Measurements from ENCODE around the gene ITPR1. TPM values are rescaled to one million over a fixed set of nuclear protein-coding genes. Genes with fewer than 3 reads are reported as not detected.
A peak's percentile ranks its signal among the peaks of the same experiment; 100 is the strongest.

Gene ITPR1
- total and polyA plus RNA-seq, 5 donors from 2014 or later, result 6.9 to 97.5 (median 9.5) TPM

- H3K4me1 Mint-ChIP-seq, result peaks cover 14 to 40% (median 26%) of the 10 kb centered on the region in 4 donors
- H3K9me3 Mint-ChIP-seq, result no peaks in the 10 kb centered on the region
- no peaks in the 10 kb centered on the region for H3K27me3 Mint-ChIP-seq
- H3K4me3 Mint-ChIP-seq, result no peak overlapping the region
- ATAC-seq (ENCODE audit: low read depth in 2 of 2) (no peak), DNase-seq (no peak)
- Histone ChIP-seq H3K4me3 (ENCODE audit: low read depth, low read length) (no peak overlapping the region), H3K4me1 (ENCODE audit: control insufficient read depth, insufficient read depth, low read length, poor library complexity, severe bottlenecking) (peaks cover 16% of the 10 kb centered on the region), H3K36me3 (ENCODE audit: control insufficient read depth, insufficient read depth, low read length) (peaks cover 18% of the 10 kb centered on the region), H3K27ac (ENCODE audit: insufficient read depth, low read length, poor library complexity, severe bottlenecking) (no peak overlapping the region), H3K9me3 (ENCODE audit: control insufficient read depth in 2 of 2, low read length in 2 of 2) (no peaks in the 10 kb centered on the region), H3K27me3 (ENCODE audit: control insufficient read depth, insufficient read depth, low read length) (no peaks in the 10 kb centered on the region)
- no peak overlapping the region for H3K27ac Mint-ChIP-seq
- peaks cover 18% of the 10 kb centered on the region for H3K36me3 Mint-ChIP-seq
Observed at GRCh38 chr3:4522947-4523346, 29.8 kb downstream of the ITPR1 start.

- DNase-seq, result no peak
- no peak overlapping the region for H3K4me3 Mint-ChIP-seq
- peaks cover 6% of the 10 kb centered on the region for H3K4me1 ChIP-seq (ENCODE audit: control insufficient read depth, insufficient read depth, low read length, poor library complexity, severe bottlenecking)
- H3K27me3 ChIP-seq (ENCODE audit: control insufficient read depth, insufficient read depth, low read length), result no peaks in the 10 kb centered on the region
- peaks cover 3 to 34% (median 21%) of the 10 kb centered on the region in 4 donors for H3K4me1 Mint-ChIP-seq
- no peaks in the 10 kb centered on the region for H3K9me3 Mint-ChIP-seq
- peaks cover 18% of the 10 kb centered on the region for H3K36me3 Mint-ChIP-seq
- no peak overlapping the region for H3K27ac ChIP-seq (ENCODE audit: insufficient read depth, low read length, poor library complexity, severe bottlenecking)
- no peaks in the 10 kb centered on the region for H3K27me3 Mint-ChIP-seq
- H3K36me3 ChIP-seq (ENCODE audit: control insufficient read depth, insufficient read depth, low read length), result peaks cover 18% of the 10 kb centered on the region
- no peak overlapping the region for H3K4me3 ChIP-seq (ENCODE audit: low read depth, low read length)
- no peak for ATAC-seq (ENCODE audit: low read depth in 2 of 2)
- no peaks in the 10 kb centered on the region for H3K9me3 ChIP-seq (ENCODE audit: control insufficient read depth in 2 of 2, low read length in 2 of 2)
- no peak overlapping the region for H3K27ac Mint-ChIP-seq
Observed at GRCh38 chr3:4523710-4524698, 30.9 kb downstream of the ITPR1 start.

- peaks cover 18% of the 10 kb centered on the region for H3K36me3 Mint-ChIP-seq
- H3K27me3 Mint-ChIP-seq, result no peaks in the 10 kb centered on the region
- H3K27ac ChIP-seq (ENCODE audit: insufficient read depth, low read length, poor library complexity, severe bottlenecking), result no peak overlapping the region
- H3K4me3 ChIP-seq (ENCODE audit: low read depth, low read length), result no peak overlapping the region
- ATAC-seq (ENCODE audit: low read depth in 2 of 2) (no peak), DNase-seq (no peak)
- H3K4me1 Mint-ChIP-seq, result peaks cover 0 to 22% (median 15%) of the 10 kb centered on the region in 4 donors
- H3K9me3 ChIP-seq (ENCODE audit: control insufficient read depth in 2 of 2, low read length in 2 of 2), result no peaks in the 10 kb centered on the region
- H3K36me3 ChIP-seq (ENCODE audit: control insufficient read depth, insufficient read depth, low read length), result peaks cover 18% of the 10 kb centered on the region
- no peak overlapping the region for H3K4me3 Mint-ChIP-seq
- H3K4me1 ChIP-seq (ENCODE audit: control insufficient read depth, insufficient read depth, low read length, poor library complexity, severe bottlenecking), result no peaks in the 10 kb centered on the region
- no peak overlapping the region for H3K27ac Mint-ChIP-seq
- no peaks in the 10 kb centered on the region for H3K27me3 ChIP-seq (ENCODE audit: control insufficient read depth, insufficient read depth, low read length)
- H3K9me3 Mint-ChIP-seq, result no peaks in the 10 kb centered on the region
Observed at GRCh38 chr3:4525560-4526223, 32.5 kb downstream of the ITPR1 start.

GRCh38 chr3:4528320-4528719 is 35.2 kb downstream of the ITPR1 start:
- Histone ChIP-seq H3K27me3 (ENCODE audit: control insufficient read depth, insufficient read depth, low read length) (no peaks in the 10 kb centered on the region), H3K4me3 (ENCODE audit: low read depth, low read length) (no peak overlapping the region), H3K27ac (ENCODE audit: insufficient read depth, low read length, poor library complexity, severe bottlenecking) (no peak overlapping the region), H3K9me3 (ENCODE audit: control insufficient read depth in 2 of 2, low read length in 2 of 2) (no peaks in the 10 kb centered on the region), H3K4me1 (ENCODE audit: control insufficient read depth, insufficient read depth, low read length, poor library complexity, severe bottlenecking) (no peaks in the 10 kb centered on the region), H3K36me3 (ENCODE audit: control insufficient read depth, insufficient read depth, low read length) (peaks cover 3% of the 10 kb centered on the region)
- DNase-seq (no peak), ATAC-seq (ENCODE audit: low read depth in 2 of 2) (no peak)
- no peaks in the 10 kb centered on the region for H3K27me3 Mint-ChIP-seq
- H3K36me3 Mint-ChIP-seq, result peaks cover 8% of the 10 kb centered on the region
- no peak overlapping the region for H3K4me3 Mint-ChIP-seq
- H3K9me3 Mint-ChIP-seq, result no peaks in the 10 kb centered on the region
- H3K4me1 Mint-ChIP-seq, result peaks cover 4 to 30% (median 19%) of the 10 kb centered on the region in 4 donors
- H3K27ac Mint-ChIP-seq, result no peak overlapping the region

GRCh38 chr3:4528819-4529600 is 35.9 kb downstream of the ITPR1 start:
- no peaks in the 10 kb centered on the region for H3K4me1 ChIP-seq (ENCODE audit: control insufficient read depth, insufficient read depth, low read length, poor library complexity, severe bottlenecking)
- H3K4me3 Mint-ChIP-seq, result no peak overlapping the region
- no peaks in the 10 kb centered on the region for H3K9me3 ChIP-seq (ENCODE audit: control insufficient read depth in 2 of 2, low read length in 2 of 2)
- H3K36me3 Mint-ChIP-seq, result peaks cover 4% of the 10 kb centered on the region
- H3K27ac ChIP-seq (ENCODE audit: insufficient read depth, low read length, poor library complexity, severe bottlenecking), result no peak overlapping the region
- H3K4me1 Mint-ChIP-seq, result peaks cover 4 to 30% (median 17%) of the 10 kb centered on the region in 4 donors
- no peaks in the 10 kb centered on the region for H3K27me3 Mint-ChIP-seq
- H3K27ac Mint-ChIP-seq, result peak overlapping the region in 1 of 3 donors; percentile 15
- H3K9me3 Mint-ChIP-seq, result no peaks in the 10 kb centered on the region
- no peaks in the 10 kb centered on the region for H3K27me3 ChIP-seq (ENCODE audit: control insufficient read depth, insufficient read depth, low read length)
- DNase-seq (no peak), ATAC-seq (ENCODE audit: low read depth in 2 of 2) (no peak)
- peaks cover under 1% of the 10 kb centered on the region for H3K36me3 ChIP-seq (ENCODE audit: control insufficient read depth, insufficient read depth, low read length)
- no peak overlapping the region for H3K4me3 ChIP-seq (ENCODE audit: low read depth, low read length)

- Histone ChIP-seq H3K4me3 (ENCODE audit: low read depth, low read length) (no peak overlapping the region), H3K4me1 (ENCODE audit: control insufficient read depth, insufficient read depth, low read length, poor library complexity, severe bottlenecking) (no peaks in the 10 kb centered on the region), H3K27ac (ENCODE audit: insufficient read depth, low read length, poor library complexity, severe bottlenecking) (no peak overlapping the region), H3K9me3 (ENCODE audit: control insufficient read depth in 2 of 2, low read length in 2 of 2) (no peaks in the 10 kb centered on the region), H3K27me3 (ENCODE audit: control insufficient read depth, insufficient read depth, low read length) (no peaks in the 10 kb centered on the region), H3K36me3 (ENCODE audit: control insufficient read depth, insufficient read depth, low read length) (no peaks in the 10 kb centered on the region)
- H3K9me3 Mint-ChIP-seq, result no peaks in the 10 kb centered on the region
- H3K27ac Mint-ChIP-seq, result no peak overlapping the region
- H3K27me3 Mint-ChIP-seq, result no peaks in the 10 kb centered on the region
- no peak for ATAC-seq (ENCODE audit: low read depth in 2 of 2)
- no peak for DNase-seq
- H3K36me3 Mint-ChIP-seq, result peaks cover 3% of the 10 kb centered on the region
- H3K4me3 Mint-ChIP-seq, result no peak overlapping the region
- peaks cover 4 to 30% (median 16%) of the 10 kb centered on the region in 4 donors for H3K4me1 Mint-ChIP-seq
Observed at GRCh38 chr3:4529876-4530588, 36.9 kb downstream of the ITPR1 start.

GRCh38 chr3:4531478-4532025 is 38.4 kb downstream of the ITPR1 start:
- H3K27me3 Mint-ChIP-seq, result no peaks in the 10 kb centered on the region
- no peak overlapping the region for H3K4me3 ChIP-seq (ENCODE audit: low read depth, low read length)
- H3K27me3 ChIP-seq (ENCODE audit: control insufficient read depth, insufficient read depth, low read length), result no peaks in the 10 kb centered on the region
- H3K36me3 Mint-ChIP-seq, result peaks cover 10% of the 10 kb centered on the region
- H3K4me3 Mint-ChIP-seq, result no peak overlapping the region
- H3K9me3 Mint-ChIP-seq, result no peaks in the 10 kb centered on the region
- no peaks in the 10 kb centered on the region for H3K4me1 ChIP-seq (ENCODE audit: control insufficient read depth, insufficient read depth, low read length, poor library complexity, severe bottlenecking)
- no peaks in the 10 kb centered on the region for H3K9me3 ChIP-seq (ENCODE audit: control insufficient read depth in 2 of 2, low read length in 2 of 2)
- peaks cover 0 to 27% (median 13%) of the 10 kb centered on the region in 4 donors for H3K4me1 Mint-ChIP-seq
- ATAC-seq (ENCODE audit: low read depth in 2 of 2) (no peak), DNase-seq (no peak)
- no peak overlapping the region for H3K27ac ChIP-seq (ENCODE audit: insufficient read depth, low read length, poor library complexity, severe bottlenecking)
- H3K36me3 ChIP-seq (ENCODE audit: control insufficient read depth, insufficient read depth, low read length), result no peaks in the 10 kb centered on the region
- no peak overlapping the region for H3K27ac Mint-ChIP-seq
